Astrocyte (in vitro differentiated cells and primary cell): Measurements from ENCODE around the gene RIN1. TPM values are rescaled to one million over a fixed set of nuclear protein-coding genes. Genes with fewer than 3 reads are reported as not detected.

Experiments
- DNase-seq: peaks from one replicate; pipeline ENCODE4 v3.0.0-alpha.2; 2010; ENCODE audit warnings: low read depth
- FAIRE-seq: peaks from 2 replicates; lab custom pipeline; 2011; peaks lifted over from hg19 to GRCh38; lab: Jason Lieb, UNC
- H2AFZ ChIP-seq: 2 replicates; pipeline ENCODE4 v1.6.0; 2012; ENCODE audit warnings: low read depth, low read length, inconsistent platforms
- H3K27ac ChIP-seq: 2 replicates; pipeline ENCODE4 v1.5.1; 2011; ENCODE audit warnings: low read depth, low read length, inconsistent platforms
- H3K27me3 ChIP-seq: 2 replicates; pipeline ENCODE4 v1.6.0; 2011; ENCODE audit warnings: low read length, inconsistent platforms; ENCODE audit not compliant: insufficient read depth
- H3K36me3 ChIP-seq: 2 replicates; pipeline ENCODE4 v1.5.1; 2011; ENCODE audit warnings: low read length, inconsistent platforms; ENCODE audit not compliant: insufficient read depth
- H3K4me1 ChIP-seq: 2 replicates; pipeline ENCODE4 v1.5.1; 2011; ENCODE audit warnings: low read length, inconsistent platforms; ENCODE audit not compliant: insufficient read depth
- H3K4me2 ChIP-seq: 2 replicates; pipeline ENCODE4 v1.6.0; 2012; ENCODE audit warnings: low read length, inconsistent platforms
- H3K4me3 ChIP-seq: 2 replicates; pipeline ENCODE4 v1.5.1; 2011; ENCODE audit warnings: low read depth, mild to moderate bottlenecking, low read length, inconsistent platforms; ENCODE audit not compliant: insufficient read depth
- H3K79me2 ChIP-seq: 2 replicates; pipeline ENCODE4 v1.6.0; 2012; ENCODE audit warnings: mild to moderate bottlenecking, low read length, inconsistent platforms; ENCODE audit not compliant: insufficient read depth
- H3K9ac ChIP-seq: 2 replicates; pipeline ENCODE4 v1.6.0; 2012; ENCODE audit warnings: mild to moderate bottlenecking, low read length, inconsistent platforms
- H3K9me3 ChIP-seq: 2 replicates; pipeline ENCODE4 v1.5.1; 2012; ENCODE audit warnings: low read depth, mild to moderate bottlenecking, low read length, inconsistent platforms; ENCODE audit not compliant: insufficient read depth
- H4K20me1 ChIP-seq: 2 replicates; pipeline ENCODE4 v1.6.0; 2012; ENCODE audit warnings: low read length, inconsistent platforms; ENCODE audit not compliant: insufficient read depth
- H3K27ac Mint-ChIP-seq: one replicate; pipeline ENCODE4 v1.8.0; 2021; ENCODE audit warnings: mild to moderate bottlenecking, mixed read lengths; ENCODE audit not compliant: unreplicated experiment
- H3K27me3 Mint-ChIP-seq: one replicate; pipeline ENCODE4 v1.8.0; 2021; ENCODE audit warnings: low read depth, mixed read lengths; ENCODE audit not compliant: unreplicated experiment
- H3K36me3 Mint-ChIP-seq: one replicate; pipeline ENCODE4 v1.8.0; 2021; ENCODE audit warnings: low read depth, mixed read lengths; ENCODE audit not compliant: unreplicated experiment
- H3K4me1 Mint-ChIP-seq: one replicate; pipeline ENCODE4 v1.8.0; 2021; ENCODE audit warnings: low read depth, mixed read lengths; ENCODE audit not compliant: unreplicated experiment
- H3K4me3 Mint-ChIP-seq: one replicate; pipeline ENCODE4 v1.8.0; 2021; ENCODE audit warnings: mild to moderate bottlenecking, moderate library complexity, mixed read lengths; ENCODE audit not compliant: unreplicated experiment
- H3K9me3 Mint-ChIP-seq: one replicate; pipeline ENCODE4 v1.8.0; 2021; ENCODE audit warnings: mild to moderate bottlenecking, mixed read lengths; ENCODE audit not compliant: unreplicated experiment
- EZH2 ChIP-seq: IDR thresholded peaks from 2 replicates; pipeline ENCODE4 v1.6.1; 2012; ENCODE audit warnings: mild to moderate bottlenecking, low read length, inconsistent platforms; ENCODE audit not compliant: insufficient read depth
- total RNA-seq: library from RNA; stranded (reverse); gene quantifications from 2 replicates; pipeline ENCODE4 v1.2.1, GENCODE V29; 2021
- TF ChIP-seq, protein P1 (sequence below): IDR thresholded peaks from 2 replicates; pipeline ENCODE4 v1.5.1; 2011; ENCODE audit warnings: low read depth, mild to moderate bottlenecking, inconsistent platforms, low read length, moderate library complexity; ENCODE audit not compliant: insufficient read depth

Gene RIN1
- total RNA-seq, 1 donor from 2014 or later: 12.0 TPM

DNA sequence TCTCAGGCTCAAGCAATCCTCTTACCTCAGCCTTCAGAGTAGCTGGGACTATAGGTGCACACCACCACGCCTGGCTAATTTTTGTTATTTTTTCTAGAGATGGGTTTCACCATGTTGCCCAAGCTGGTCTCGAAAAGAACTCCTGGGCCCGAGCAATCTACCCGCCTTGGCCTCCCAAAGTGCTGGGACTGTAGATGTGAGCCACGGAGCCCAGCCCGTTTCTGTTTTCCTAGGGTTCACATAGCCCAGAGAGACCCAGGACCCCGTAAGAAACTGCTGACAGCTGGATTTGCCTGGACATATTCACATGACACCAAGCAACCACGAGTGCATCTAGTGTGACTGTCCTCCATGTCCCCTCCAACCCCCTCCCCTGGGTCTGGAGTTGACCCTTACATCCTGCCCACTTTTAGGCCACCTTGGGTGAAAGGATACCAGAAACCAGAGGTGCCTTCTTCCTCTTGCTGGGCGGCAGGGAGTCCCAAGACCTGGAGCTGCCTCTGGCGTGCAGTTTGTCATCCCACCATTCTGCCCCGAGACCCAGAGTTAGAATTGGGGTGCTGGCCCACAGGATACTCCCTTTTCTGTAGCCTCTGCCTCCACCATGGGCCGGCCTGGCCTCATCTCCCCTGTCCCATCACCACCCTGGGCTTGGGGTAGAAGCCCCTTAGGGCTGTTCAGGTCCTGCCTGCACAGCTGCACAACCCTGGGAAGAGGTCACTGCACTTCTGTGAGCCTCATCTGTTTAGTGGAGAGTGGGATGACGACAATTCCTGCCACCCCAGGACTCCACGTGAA lies 3.7 kb upstream of the RIN1 start:
- H4K20me1 ChIP-seq: peaks cover 45% of the 10 kb centered on the region
- peaks cover 3% of the 10 kb centered on the region for H3K36me3 ChIP-seq
- no peak overlapping the region for H3K9ac ChIP-seq
- DNase-seq (no peak), FAIRE-seq (no peak)
- no peak overlapping the region for H3K4me3 Mint-ChIP-seq
- H3K4me2 ChIP-seq: no peak overlapping the region
- H3K9me3 ChIP-seq: no peaks in the 10 kb centered on the region
- no peak for TF ChIP-seq EZH2
- TF ChIP-seq, protein P1, sequence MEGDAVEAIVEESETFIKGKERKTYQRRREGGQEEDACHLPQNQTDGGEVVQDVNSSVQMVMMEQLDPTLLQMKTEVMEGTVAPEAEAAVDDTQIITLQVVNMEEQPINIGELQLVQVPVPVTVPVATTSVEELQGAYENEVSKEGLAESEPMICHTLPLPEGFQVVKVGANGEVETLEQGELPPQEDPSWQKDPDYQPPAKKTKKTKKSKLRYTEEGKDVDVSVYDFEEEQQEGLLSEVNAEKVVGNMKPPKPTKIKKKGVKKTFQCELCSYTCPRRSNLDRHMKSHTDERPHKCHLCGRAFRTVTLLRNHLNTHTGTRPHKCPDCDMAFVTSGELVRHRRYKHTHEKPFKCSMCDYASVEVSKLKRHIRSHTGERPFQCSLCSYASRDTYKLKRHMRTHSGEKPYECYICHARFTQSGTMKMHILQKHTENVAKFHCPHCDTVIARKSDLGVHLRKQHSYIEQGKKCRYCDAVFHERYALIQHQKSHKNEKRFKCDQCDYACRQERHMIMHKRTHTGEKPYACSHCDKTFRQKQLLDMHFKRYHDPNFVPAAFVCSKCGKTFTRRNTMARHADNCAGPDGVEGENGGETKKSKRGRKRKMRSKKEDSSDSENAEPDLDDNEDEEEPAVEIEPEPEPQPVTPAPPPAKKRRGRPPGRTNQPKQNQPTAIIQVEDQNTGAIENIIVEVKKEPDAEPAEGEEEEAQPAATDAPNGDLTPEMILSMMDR: no peak
- H3K36me3 Mint-ChIP-seq: peaks cover 7% of the 10 kb centered on the region
- H3K27ac Mint-ChIP-seq: no peak overlapping the region
- H3K4me1 Mint-ChIP-seq: peaks cover 41% of the 10 kb centered on the region
- H3K27me3 Mint-ChIP-seq: no peaks in the 10 kb centered on the region
- H3K4me1 ChIP-seq: peaks cover 46% of the 10 kb centered on the region
- no peak overlapping the region for H3K27ac ChIP-seq
- no peak overlapping the region for H2AFZ ChIP-seq
- H3K4me3 ChIP-seq: no peak overlapping the region
- H3K79me2 ChIP-seq: peaks cover 37% of the 10 kb centered on the region
- no peaks in the 10 kb centered on the region for H3K27me3 ChIP-seq
- H3K9me3 Mint-ChIP-seq: no peaks in the 10 kb centered on the region

DNA sequence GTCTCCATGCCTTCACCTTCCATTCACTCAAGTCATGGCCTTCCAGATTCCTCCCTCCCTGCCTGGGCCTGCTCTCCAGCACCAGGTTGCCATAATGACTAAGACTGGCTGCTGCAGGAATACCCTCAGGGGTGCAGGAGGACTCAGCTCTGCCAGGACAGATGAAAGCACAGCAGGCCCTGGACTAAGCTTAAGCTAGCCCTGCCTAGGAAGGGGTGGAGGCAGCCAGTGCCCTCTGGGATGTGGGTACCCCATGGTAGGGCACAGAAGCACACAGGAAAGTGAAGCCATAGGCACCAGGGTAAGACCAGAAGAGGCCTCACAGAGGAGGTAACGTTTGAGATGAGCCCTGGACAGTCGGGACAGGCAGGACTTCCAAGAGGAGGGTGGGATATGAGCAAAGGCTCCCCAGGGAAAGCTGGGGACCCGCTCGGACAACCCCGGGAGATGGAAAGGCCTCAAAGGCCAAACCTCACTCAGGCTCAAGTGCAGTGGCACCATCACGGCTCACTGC lies 3.0 kb upstream of the RIN1 start:
- Histone ChIP-seq H3K27me3 (no peaks in the 10 kb centered on the region), H2AFZ (no peak overlapping the region), H3K9ac (no peak overlapping the region), H3K4me3 (no peak overlapping the region), H3K79me2 (peaks cover 38% of the 10 kb centered on the region), H3K36me3 (peaks cover 3% of the 10 kb centered on the region), H3K27ac (no peak overlapping the region), H3K4me2 (no peak overlapping the region), H3K9me3 (no peaks in the 10 kb centered on the region), H4K20me1 (peaks cover 45% of the 10 kb centered on the region), H3K4me1 (peaks cover 49% of the 10 kb centered on the region)
- Mint-ChIP-seq H3K27me3 (no peaks in the 10 kb centered on the region), H3K27ac (peak overlapping the region; percentile 50), H3K9me3 (no peaks in the 10 kb centered on the region), H3K36me3 (peaks cover 7% of the 10 kb centered on the region), H3K4me1 (peaks cover 41% of the 10 kb centered on the region), H3K4me3 (peak overlapping the region; percentile 62)
- TF ChIP-seq EZH2: no peak
- TF ChIP-seq, protein P1: no peak
- DNase-seq (no peak), FAIRE-seq (no peak)
